HG02588 (cell line): ENCODE measurements around the gene HIGD1A.
A peak's percentile ranks its signal among the peaks of the same experiment; 100 is the strongest.
"Not testable (repeated sequence)": the region's sequence is repeated elsewhere in the genome, so short reads cannot be mapped to it uniquely, and the experiment has no call there.

Experiments used
- ATAC-seq: cut with Tn5 transposase; IDR thresholded peaks from one replicate; pipeline ENCODE4 v1.9.1; 2021; ENCODE audit warnings: mild to moderate bottlenecking, moderate library complexity; ENCODE audit not compliant: unreplicated experiment

HIGD1A gene

DNA sequence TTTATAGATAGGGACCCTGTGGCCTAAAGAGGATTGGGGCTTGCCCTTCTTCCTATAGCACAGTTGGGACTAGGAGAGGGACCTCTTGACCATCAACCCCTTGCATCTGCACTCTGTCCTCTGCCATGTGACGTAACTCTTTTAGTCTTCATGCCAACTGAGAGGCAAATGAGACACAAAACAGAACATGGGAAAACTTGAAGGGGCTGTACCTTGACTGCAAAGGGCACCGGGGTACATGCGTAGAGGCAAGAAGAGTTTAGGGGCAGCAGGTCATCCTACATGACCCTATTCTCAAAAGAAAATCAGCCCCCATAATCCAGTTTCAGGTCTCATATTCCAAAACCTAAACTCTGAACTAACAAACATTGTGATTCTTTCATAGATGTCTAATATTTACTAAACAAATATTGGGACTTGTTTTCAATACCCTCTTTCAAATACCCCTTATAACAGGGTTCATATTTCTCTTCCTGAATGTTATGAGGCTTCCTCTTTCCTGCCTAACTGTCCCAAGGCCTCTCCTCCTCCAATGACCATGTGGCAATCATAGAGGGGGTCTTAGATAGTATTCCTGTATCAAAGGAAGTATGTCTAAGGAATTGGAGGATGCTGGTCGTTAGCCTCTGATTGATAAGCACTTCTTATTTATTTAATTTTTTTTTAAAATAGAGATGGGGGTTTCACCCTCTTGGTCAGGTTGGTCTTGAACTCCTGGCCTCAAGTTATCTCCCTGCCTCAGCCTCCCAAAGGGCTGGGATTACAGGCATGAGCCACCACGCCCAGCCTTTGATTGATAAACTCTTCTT is 25.5 kb upstream of the HIGD1A start:
- no peak for ATAC-seq

DNA sequence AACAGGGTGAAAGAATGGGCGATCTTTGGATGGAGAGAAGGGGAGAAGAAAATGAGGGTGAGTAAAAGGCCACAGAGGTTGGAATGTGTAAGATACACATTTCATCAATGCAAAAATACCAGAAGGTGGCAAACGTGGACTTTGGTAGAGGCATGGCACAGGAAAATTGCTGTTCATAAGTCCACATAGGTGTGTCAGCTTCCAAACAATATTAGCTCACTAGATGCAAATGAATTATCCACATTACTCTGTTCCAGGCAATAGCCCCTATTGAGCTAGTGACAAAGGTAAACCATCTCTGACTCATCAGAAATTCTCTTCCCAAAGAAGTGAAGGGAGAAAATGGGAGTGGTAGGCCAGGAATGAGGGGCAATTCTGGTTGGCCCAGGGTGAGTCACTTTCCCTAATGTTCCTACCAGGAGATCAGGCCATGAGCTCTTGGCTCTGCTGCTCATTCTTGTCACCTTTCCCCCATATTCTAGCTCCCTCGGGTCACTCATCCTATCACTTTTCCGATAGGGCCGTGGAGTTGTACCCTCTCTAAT is 24.9 kb upstream of the HIGD1A start:
- no peak for ATAC-seq

DNA sequence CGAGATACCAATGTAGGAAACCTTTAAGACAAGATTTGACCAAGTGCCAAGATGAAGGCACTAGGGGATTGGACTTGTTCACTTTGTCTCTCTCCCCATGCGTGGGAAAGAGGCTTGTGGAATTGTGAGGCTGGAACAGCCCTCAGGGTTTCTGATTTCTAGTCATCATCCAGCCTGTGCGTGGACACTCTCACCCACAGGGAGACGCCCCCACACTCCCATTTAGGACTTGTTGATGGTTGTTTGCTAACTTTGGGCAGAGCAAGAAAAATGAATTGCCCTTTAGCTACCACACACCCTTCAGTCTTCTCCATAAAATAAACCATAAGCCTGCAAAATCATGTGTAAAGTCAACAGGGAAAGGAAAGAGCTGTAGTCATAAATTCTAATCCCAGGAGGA is 23.4 kb upstream of the HIGD1A start:
- no peak for ATAC-seq

DNA sequence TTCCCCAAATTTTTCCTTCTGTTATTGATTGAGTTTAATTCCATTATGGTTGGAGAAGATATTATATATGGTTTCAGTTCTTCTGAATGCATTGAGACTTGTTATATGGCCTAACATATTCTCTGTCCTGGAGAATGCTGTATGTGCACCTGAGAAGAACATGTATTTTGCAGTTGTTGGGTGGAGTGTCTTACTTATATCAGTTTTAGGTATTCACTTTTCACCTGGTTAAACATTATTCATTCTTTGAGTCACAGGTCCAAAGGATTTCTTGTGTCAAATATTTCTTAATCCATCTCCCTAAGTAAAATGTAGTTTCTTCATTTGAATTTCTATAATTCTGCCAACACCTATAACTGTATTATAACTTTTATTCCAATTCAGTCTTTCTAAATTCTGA is 22.7 kb upstream of the HIGD1A start:
- no peak for ATAC-seq

DNA sequence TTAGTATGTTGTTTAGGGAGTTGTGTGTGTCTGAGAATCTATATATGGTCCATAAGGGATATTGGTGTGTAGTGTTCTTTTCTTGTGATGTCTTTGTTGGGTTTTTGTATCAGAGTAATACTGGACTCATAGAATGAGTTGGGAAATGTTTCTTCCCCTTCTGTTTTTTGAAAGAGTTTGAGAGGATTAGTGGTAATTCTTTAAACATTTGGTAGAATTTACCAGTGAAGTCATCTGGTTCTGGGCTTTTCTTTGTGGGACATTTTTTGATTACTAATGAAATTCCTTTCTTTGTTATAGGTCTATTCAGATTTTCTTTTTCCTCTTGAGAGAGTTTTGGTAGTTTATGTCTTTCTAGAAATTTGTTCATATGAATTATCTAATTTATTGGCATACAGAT is 21.9 kb upstream of the HIGD1A start:
- ATAC-seq = no peak

DNA sequence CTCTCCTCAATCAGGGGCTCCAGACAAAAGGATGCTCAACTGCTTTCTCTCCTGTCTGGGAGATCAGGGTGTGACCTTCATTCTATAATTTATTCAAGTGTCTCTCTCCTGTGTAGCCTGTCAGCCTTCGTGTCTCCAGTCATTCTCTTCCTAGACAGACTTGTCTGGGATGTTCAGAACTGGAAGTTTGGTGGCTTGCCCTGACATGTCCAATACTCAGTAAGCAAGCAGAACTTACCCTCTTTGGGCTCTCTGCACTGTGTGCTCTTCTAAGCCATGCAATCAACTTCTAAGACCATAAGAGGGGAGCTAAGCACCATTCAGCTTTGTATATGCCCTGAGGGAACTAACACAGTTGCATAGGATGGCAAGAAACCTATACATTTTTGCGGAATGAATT is 19.1 kb upstream of the HIGD1A start:
- ATAC-seq = no peak

DNA sequence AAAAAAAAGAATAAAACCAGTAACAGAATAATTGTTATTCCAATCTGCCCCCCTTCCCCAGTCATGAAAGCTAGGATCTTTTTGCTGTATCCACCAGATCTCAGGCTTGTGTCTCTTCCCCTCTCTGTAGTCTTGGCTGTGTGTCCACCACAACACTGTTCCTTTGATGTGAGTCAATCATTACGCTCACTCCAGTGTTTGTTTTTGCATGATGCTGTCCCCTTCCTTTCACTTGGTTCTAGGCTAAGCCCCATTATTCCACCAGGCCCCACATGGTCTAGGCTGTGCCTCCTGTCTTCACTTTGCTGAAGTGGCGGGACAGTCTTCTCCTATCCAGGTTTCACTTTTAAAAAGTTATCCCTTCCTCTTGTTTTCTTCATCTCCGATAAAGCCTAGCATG is 18.5 kb upstream of the HIGD1A start:
- ATAC-seq = no peak

DNA sequence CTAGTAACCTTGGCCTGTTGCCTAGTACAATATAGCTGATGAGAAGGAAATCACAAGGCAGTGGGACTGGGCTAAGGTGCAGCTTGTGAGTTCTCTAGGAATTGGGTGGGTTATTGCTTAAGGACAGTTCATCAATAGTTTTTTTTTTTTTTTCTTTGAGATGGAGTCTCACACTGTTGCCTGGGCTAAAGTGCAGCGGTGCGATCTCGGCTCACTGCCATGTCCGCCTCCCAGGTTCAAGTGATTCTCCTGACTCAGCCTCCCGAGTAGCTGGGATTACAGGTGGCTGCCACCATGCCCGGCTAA is 16.4 kb upstream of the HIGD1A start:
- ATAC-seq = no peak

DNA sequence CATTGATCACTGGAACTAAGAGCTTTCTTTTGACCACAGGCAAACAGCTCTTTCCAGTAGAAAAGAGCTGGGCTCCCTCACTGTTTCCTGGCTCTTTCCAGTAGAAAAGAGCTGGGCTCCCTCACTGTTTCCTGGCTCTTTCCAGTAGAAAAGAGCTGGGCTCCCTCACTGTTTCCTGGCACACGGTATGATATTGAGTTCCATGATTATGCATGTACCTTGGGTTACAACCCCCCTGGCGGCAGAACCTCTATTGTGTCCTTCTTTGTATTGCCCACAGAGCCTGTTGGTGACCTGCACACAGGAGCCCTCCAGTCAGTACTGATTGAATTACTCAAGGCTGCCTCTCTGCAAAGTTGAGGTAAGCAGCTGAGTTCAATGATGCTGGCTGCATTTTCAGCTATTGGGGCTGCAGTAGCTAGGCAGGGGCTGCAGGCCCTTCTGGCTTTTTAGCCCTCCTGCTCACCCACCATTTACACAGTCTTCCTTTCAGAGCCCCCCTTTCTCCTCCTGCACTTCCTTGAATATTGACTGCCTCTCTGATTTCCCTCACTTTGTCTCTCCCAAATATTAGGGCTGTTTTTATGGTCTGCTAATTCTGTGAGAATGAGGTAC is 15.2 kb upstream of the HIGD1A start:
- ATAC-seq = no peak

DNA sequence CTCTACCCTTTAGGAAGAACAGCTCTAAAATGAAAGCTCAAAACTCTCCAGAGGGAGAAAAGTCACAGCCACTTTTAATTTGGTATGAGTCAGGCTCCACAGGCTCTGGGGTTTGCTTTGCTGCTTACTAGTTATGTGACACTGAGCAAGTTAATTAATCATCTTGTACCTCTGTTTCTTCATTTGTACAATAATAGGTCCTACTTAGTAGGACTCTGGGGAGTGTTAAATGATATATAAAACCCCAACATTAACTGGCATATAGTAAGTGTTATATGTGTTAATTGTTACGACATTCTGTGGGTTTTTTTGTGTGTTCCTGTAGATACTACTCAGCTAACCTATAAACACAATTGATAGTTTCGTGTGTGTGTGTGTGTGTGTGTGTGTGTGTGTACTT is 11.5 kb upstream of the HIGD1A start:
- ATAC-seq = no peak

DNA sequence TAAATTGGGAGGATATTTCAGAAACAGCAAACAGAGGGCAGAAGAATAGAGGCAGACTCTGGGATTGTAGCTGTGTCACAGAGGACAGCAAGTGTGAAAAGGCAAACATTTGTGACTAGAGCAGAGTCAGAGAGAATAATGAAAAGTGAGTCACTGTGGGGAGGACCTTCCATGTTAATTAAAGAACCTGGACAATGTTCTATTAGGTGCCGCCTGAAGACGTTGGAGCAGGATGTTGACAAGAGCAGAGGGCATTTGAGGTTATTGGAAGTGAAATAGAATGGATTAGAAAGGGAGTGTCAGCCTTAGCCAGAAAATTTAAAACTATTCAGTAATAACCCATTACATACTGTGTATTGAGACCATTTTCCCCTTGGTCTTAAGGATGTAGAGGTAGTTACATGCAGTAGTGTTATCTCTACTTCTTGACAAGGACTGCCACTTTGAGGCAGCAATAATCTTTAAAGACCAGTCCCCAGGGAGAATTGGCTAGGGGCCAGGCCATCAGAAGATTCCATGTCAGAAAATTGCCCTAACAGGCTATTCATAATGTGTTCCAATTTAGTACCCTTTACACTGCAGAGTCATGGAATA is 10.7 kb upstream of the HIGD1A start:
- no peak for ATAC-seq

DNA sequence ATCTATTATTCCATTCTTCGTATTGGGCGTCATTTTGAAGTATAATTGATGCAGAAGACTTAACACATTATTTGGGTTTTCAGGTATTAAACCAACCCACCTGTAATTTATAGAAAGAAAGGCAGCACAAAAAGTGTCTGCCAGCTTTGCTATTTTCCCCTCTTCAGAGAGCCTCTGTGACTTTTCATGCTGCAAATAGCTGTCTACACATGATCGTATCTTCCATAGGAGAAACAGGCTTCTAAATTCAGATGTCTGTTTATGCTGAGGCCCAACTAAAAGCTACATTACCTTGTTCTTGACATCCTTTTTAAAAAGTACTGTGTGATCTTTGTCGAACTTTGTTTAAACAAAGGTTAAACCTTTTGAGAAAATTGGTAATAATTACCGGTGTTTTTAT is 10.0 kb upstream of the HIGD1A start:
- ATAC-seq = no peak

DNA sequence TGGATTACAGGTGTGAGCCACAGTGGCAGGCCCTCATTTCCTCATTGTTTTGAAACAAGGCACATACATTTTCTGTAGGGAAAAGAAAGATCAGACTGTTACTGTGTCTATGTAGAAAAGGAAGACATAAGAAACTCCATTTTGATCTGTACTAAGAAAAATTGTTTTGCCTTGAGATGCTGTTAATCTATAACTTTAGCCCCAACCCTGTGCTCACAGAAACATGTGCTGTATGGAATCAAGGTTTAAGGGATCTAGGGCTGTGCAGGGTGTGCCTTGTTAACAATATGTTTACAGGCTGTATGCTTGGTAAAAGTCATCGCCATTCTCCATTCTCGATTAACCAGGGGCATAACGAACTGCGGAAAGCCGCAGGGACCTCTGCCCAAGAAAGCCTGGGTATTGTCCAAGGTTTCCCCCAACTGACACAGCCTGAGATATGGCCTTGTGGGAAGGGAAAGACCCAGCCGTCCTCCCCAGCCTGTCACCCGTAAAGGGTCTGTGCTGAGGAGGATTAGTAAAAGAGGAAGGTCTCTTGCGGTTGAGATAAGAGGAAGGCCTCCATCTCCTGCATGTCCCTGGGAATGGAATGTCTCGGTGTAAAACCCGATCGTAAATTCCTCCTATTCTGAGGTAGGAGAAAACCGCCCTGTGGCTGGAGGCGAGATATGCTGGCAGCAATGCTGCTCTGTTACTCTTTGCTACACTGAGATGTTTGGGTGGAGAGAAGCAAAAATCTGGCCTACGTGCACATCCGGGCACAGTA is 7.0 kb upstream of the HIGD1A start:
- not testable (repeated sequence) for ATAC-seq

DNA sequence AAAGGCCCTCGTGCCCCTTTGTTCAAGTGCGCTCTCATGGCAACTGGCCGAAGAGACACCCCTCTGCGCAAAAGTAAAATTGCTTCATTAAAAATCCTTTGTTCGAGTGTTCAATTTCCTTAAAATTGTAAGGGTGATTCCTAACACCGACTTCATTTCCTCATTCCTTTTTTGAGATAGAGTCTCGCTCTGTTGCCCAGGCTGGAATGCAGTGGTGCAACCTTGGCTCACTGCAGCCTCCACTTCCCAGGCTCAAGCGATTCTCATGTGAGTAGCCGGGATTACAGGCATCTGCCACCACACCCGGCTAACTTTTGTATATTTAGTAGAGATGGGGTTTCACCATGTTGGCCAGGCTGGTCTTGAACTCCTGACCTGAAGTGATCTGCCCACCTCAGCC is 6.4 kb upstream of the HIGD1A start:
- not testable (repeated sequence) for ATAC-seq

DNA sequence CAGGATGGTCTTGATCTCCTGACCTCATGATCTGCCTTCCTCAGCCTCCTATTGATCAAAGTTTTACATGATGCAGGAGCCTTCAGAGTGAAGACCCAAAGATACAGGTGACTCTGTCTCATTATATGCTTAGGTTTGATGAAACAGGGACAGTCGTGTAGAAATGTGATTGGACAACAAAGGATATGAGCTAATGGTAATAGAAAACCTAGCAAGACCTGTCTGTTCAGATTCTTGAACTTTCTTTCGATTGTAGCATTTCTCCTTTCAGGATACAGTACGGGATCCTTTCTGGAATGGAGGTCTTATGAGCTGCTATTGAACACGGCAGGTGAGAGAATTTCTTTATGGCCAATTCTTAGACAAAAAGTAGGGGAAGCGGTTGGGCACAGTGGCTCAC is 4.9 kb upstream of the HIGD1A start, which contains the start of gene ACKR2:
Gene ACKR2, plus strand, starts transcription at position 244 of the 400 bp plus-strand sequence. CDS start 55,058 bp downstream, outside the sequence.
- no peak for ATAC-seq

DNA sequence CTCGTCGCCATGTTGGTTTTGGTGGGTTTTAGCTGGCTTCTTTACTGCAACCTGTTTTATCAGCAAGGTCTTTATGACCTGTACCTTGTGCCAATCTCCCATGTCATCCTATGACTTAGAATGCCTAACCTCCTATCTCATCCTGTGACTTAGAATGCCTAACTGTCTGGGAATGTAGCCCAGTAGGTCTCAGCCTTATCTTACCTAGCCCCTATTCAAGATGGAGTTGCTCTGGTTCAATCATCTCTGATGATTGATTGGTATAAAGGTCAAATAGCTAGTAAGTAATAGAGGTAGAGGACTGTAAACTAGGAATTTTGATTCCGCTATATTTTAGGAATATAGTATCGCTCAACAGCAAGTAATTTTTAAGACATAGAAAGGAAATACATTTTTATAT is 3.6 kb upstream of the HIGD1A start:
- ATAC-seq = no peak

DNA sequence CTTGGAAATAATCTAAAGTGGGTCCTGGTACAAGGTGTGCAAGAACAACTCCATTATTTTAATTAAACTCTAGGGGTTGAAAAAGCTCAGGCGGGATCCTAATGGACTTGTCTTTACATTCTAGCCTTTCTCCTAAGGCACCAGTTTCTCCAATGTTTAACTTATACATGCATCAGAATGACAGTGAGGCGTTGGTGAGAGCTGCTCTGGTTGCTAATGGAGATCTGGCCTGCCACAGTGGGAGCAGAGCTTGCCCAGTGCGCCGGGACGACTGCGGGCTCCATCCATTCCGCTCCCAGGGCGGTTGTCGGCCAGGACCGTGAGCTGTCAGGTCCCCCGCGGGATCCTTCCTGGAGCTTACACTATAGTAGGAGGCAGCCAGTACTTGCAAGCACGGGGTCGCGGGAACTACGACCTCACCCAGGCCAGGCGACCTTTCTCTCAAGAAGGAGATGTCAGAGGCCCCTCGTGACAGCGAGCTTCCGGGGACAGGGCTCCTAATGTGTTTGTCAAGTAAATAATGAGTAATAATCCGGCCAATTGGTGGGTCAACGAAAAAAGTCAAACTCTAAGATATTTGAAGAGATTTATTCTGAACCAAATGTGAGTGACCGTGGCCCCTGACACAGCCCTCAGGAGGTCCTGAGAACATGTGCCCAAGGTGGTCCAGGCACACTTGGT is 991 bp upstream of the HIGD1A start:
- no peak for ATAC-seq

DNA sequence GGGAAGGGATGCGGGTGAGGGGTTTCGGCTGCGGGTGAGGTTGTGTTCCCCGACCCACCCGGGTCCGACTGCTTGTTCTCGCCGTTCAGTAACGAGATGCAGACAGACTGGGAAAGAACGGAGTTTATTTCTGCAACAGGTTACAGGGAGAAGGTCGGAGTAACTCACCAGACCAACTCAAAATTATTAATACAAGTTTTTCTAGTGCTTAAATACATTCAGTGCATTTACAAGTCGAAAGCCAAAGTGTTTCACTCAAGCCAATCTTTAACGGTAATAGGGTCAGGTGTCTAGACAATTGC is 492 bp upstream of the HIGD1A start:
- ATAC-seq = peak; percentile 19

DNA sequence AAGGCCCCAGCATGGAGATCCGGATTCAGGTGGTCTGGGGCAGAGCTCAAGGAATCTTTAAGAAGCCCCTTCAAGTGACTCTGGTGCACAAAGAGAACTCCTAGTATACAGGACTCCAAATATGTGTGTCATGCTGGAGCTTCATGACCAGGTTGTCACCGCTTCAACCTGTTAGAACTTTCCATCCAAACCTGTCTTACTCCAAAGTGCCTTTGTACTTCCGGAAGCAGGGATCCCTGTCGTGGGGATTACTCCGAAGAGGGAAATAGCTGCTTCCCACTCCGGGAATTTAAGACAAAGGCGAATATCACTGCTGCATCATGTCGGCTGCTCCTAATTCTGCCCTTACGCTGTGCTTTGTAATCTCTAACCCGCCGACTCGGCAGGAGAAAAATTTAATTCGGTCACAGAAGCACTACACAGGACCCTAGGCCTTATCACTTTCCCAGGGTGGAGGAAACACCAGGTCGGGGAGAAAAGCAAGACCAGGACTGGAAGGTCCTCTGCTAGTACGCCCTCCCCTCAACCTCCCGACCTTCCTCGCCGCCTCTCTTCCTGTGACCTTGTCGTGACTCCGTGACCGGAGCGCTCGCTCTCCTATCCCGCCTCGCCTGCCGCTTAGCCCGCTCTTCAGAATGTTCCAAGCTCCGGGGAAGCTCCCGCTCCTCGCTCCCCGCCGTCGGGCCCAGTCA is 730 bp downstream of the HIGD1A start:
- peak; percentile 17 for ATAC-seq

DNA sequence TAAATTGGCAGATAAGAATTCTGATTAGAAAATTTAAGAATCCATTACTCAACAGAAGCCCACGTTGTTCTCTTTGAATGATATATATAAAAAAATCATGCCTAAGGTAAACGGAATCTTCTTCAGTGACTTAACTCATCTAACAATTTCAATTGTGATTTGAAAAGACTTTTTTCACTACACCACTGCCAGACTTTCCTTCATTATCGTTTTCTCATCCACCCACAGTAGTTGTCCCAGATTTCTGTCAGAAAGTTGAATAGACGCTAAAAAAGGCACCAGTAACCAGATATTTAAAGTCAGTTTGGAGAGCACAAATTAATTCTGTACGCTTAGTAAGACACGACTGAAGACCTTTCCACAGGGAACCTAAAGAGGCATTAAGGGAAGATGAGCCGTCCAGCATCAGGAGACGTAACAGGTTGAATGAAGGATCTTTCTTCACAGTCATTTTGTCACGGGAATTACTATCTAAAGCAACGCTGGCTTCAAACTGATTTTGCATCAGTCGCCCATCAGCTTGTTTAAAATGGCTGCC is 1.3 kb downstream of the HIGD1A start:
- no peak for ATAC-seq
